ENCODE results near the gene RNF43.

RNF43 gene

GRCh38 chr17:58381124-58382035, 36.0 kb downstream of the RNF43 start:
- DNase-seq, result no peak

- no peak for DNase-seq
Measured at GRCh38 chr17:58380207-58381123, 36.9 kb downstream of the RNF43 start.

- DNase-seq, result no peak
Measured at GRCh38 chr17:58379511-58379824, 37.9 kb downstream of the RNF43 start.

- no peak for DNase-seq
Measured at GRCh38 chr17:58378733-58379510, 38.4 kb downstream of the RNF43 start.

- DNase-seq, result no peak
Measured at GRCh38 chr17:58377661-58378060, 39.7 kb downstream of the RNF43 start.

GRCh38 chr17:58377093-58377601, 40.2 kb downstream of the RNF43 start:
- DNase-seq, result no peak

- DNase-seq, result no peak
Measured at GRCh38 chr17:58376472-58377000, 40.8 kb downstream of the RNF43 start.

GRCh38 chr17:58375811-58376210, 41.5 kb downstream of the RNF43 start:
- no peak for DNase-seq

GRCh38 chr17:58375256-58375655, 42.1 kb downstream of the RNF43 start:
- no peak for DNase-seq

- no peak for DNase-seq
Measured at GRCh38 chr17:58373923-58374322, 43.4 kb downstream of the RNF43 start.

GRCh38 chr17:58373003-58373402, 44.3 kb downstream of the RNF43 start:
- no peak for DNase-seq

GRCh38 chr17:58371300-58371950, 45.9 kb downstream of the RNF43 start:
- no peak for DNase-seq

- no peak for DNase-seq
Measured at GRCh38 chr17:58370716-58371115, 46.6 kb downstream of the RNF43 start.

GRCh38 chr17:58370309-58370708, 47.0 kb downstream of the RNF43 start:
- DNase-seq, result no peak

- no peak for DNase-seq
Measured at GRCh38 chr17:58369214-58370031, 47.9 kb downstream of the RNF43 start.

GRCh38 chr17:58368860-58369213, 48.5 kb downstream of the RNF43 start:
- DNase-seq, result no peak
